GM15510 (cell line): ENCODE results near the gene DNER.

Experiments used
- POLR2A ChIP-seq: IDR thresholded peaks from 3 replicates; pipeline ENCODE4 v1.6.1; 2011; ENCODE audit warnings: borderline replicate concordance; ENCODE audit not compliant: insufficient read length; ENCODE audit errors: extremely low read depth

DNER gene

DNA sequence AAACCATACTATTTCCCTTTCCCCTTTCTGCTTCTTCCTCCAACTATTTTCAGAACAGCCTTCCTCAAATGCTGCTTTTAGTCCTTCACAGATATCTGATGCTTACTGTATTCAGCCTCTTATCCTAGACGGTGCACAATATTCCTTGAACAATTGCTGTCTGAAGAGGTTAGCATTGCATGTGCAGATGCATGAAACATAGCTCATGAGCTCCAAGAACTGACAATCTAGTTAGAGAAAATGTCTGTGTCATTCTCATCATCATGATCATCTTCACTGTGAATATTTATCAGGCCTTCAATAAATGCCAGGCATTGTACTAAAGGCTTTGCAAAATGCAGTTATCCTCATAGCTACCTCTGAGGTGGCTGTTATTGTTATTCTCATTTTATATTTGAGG, 190.7 kb downstream of the DNER start:
- no peak for TF ChIP-seq POLR2A

GRCh38 chr2:229521576-229521975, 192.8 kb downstream of the DNER start:
- TF ChIP-seq POLR2A, result no peak

DNA sequence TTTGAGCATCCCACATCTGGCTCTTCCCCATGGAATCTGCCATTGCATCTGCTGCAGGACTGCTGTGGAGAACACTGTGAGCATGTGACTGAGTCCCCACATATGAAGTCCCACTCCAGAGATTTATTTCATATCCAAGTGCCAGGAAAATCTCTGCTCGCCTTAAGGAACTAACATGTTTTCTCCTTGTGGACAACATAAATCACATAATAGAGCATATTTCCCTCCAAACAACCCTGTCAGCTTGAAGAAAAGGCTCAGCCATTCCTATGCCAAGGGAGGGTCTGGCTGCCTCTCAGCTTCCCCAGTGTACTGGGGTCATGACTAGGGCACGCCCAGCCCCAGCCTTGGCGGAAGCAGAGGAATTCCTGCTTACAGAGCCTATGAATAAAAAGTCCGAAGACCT, 193.7 kb downstream of the DNER start:
- no peak for TF ChIP-seq POLR2A

- TF ChIP-seq POLR2A, result no peak
Measured at GRCh38 chr2:229519655-229520430, 194.5 kb downstream of the DNER start.

DNA sequence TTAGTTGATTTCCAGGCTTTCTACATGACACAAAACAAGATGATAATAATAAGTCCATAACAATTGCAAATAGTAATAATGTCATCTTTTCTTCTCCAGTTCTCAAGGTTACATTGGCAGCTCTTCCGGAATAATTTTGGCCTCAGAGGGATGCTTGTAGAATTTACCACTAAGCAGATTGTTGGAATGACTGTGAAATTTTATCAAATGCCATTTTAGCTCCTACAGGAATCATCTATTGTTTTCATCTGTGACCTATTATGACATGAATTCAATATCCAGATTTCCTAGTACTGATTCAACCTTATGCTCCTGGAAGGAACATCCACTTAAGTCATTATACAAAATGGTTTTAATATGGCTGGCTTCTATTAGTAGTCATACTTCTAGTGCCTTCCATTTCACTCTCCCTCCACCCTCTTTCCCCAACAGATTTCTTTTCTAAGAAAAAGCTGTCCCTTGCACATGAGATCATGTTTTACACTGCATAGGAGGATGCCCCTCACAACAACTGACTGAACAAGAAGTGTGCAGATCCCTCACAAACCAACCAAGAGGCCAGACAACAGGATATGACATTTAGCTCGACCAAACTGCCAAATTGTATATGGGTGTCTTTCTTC, 200.0 kb downstream of the DNER start:
- no peak for TF ChIP-seq POLR2A

DNA sequence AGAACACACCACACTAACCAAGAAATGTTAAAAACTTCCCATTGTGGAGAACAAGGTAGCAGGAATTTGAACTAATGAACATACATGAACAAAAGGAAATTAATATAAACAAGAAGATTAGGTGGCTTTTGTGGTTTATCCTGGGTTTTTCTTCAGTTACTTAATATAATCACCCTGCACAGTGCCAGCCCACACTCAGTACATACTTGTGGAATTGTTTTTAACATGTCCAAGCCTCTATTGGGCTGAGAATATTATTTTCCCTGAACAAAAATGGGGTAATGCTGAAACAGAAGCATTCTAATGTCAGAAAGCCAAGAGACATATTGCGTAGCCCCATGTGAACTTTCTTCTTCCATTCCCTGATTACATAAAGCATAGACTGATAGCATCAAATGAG, 202.8 kb downstream of the DNER start:
- TF ChIP-seq POLR2A, result no peak

DNA sequence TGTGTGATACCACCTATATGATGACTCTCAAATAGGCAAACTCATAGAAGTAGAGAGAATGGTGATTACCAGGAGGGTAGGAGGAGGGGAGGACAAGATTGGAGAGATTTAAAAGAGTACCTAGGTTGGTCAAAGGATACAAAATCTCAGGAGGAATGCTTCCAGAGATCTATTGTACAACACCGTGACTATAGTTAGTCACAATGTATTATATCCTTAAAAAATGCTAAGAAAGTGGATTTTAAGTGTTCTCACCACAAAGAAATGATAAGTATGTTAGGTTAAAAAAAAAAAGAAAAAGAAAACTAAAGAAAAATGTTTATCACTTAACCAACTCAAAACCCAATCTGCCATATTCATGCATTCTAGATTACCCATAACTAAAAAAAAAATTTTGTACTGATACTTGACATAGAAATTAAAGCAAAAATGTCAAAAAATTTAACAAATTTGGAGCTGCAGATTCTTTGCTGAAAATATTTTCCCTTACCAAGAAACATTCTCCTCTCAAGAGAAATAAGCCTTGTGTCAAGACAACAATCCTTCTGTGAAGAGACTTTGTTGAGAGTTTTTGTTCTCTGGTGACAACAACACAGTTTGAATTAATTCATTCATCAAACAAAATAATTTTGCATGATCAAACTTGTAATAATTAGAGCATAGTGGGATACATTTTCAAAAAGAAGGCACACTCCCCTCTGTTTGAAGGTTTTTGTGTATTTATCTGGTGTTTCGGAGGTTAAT, 213.1 kb downstream of the DNER start:
- TF ChIP-seq POLR2A, result no peak

- TF ChIP-seq POLR2A, result no peak
Measured at GRCh38 chr2:229492034-229492433, 222.3 kb downstream of the DNER start.

DNA sequence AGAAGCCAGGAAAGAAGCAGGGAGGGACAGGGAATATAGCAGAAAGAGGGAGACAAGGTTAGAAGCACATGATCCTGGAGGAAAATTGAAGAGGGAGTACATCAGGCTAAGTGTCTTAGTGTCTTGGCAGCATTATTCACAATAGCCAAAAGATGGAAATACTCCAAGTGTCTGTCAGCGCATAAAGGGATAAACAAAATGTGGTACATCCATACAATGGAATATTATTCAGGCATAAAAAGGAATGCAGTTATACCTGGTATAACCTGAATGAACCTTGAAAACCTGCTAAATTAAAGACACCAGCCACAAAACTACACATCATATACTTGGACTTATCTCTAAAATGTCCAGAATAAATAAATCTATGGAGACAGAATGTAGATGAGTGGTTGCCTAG, 224.2 kb downstream of the DNER start:
- TF ChIP-seq POLR2A, result no peak

DNA sequence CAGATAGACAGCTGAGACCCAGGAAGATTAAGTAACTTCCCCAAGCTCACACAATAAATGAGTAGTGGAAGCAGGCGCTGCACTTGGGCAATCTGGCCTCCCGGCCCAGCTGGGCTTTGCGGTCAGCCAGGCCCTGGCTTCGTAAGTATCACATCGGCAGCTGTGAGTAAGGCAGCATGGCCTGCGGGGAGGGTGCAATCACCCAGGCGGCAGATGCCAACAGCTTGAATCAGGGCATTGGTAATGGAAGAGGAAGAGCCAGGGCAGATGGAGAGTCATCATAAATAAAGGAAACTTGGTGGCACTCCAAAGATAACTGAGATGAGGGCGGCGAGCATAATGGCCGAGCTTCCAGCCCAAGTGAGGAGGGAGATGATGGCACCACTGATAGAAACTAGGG, 225.3 kb downstream of the DNER start:
- no peak for TF ChIP-seq POLR2A

DNA sequence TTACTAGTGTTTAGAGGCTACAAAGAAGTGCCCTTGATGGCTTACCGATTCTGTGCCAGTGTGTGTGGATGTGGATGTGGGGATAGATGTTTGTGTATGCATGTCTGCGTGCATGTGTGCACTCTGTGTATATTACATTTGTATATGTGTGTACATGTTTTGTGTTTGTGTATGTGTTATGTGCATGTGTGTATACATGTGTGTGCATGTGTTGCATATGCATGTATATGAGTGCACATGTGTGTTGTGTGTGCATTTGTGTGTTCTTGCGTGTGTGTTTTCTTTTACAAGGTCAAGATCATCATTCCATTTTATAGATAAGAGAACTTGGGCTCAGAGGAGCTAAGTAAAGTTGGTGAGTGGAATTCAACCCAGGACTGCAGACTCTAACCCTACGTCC, 226.1 kb downstream of the DNER start:
- no peak for TF ChIP-seq POLR2A

- no peak for TF ChIP-seq POLR2A
Measured at GRCh38 chr2:229486673-229487072, 227.7 kb downstream of the DNER start.

DNA sequence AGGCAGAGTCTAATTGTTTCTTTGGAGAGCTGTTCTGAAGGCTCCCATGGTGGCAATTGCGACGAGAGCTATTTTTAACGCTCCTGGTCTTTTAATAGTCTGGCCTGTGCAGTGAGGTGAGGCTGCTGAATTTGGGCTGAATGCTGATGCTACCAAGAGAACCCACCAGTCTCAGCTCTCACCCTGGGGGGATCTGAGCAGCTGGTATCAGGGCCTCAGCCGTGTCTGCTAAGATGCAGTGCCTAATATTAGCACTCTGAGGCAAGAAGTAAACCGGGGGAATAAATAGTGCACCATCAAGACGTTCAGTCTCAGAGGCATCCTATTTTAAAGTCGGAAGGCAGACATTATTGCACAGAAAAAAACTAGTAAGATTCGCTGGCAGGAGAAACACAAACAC, 228.5 kb downstream of the DNER start:
- no peak for TF ChIP-seq POLR2A

DNA sequence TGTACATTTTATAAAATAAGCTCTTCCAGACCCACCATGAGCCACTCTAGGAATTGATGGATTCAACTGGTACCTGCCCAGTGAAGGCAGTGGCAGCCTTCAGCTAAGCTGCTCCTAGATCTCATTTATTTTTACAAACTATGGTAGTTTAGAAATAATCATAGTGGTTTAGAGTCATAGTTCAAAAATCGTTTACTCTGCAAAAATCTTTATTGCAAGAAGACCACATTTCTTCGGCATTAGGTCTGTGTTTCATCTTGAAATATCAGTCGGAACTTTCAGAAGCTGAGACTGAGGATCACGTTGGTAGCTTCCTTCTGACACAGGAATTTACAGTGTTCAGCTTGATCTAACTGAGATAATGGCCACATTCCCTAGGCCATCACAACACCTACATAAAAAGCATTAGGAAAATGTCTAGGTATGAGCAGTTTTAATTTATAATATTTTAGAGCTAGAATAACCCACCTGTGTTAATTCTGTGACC, 237.0 kb downstream of the DNER start:
- no peak for TF ChIP-seq POLR2A

DNA sequence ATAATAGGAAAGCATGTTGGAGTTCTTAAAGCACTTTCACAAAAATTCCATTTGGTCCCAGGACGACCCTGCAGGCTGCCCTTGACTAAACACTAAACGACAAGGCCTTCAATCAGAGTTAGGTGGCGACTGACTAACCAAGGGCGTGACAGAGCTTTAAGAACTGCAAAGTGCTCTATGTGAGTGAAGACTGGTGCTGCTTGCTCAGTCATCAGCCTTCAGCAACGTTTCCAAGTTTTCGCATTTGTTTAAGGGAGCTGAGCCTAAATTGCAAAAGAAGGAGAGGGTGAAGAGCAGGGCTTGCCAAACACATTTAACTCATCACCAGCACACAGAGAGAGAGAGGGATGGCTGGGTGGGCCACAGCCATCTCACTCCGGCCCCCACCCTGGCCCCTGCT, 238.6 kb downstream of the DNER start:
- TF ChIP-seq POLR2A, result no peak
